Activated CD8-positive, alpha-beta T cell treated with anti-CD3 and anti-CD28 coated beads, Interleukin-2, amount 10 ng/mL, durations not matched to agents 7 days and 5 days (primary cell): ENCODE results near the gene HTRA3. TPM values are rescaled to one million over a fixed set of nuclear protein-coding genes. Genes with fewer than 3 reads are reported as not detected.

Experiments used
- ATAC-seq: fragments of 150-1000 bp; cut with Tn5 transposase; one replicate; pipeline ENCODE4 v1.10.0; 2021; ENCODE audit warnings: moderate library complexity
- CTCF ChIA-PET: fragments of 350-600 bp; sonication (Branson Sonifier 250); formaldehyde crosslinking; loops from one replicate; lab custom pipeline; 2021; ENCODE audit warnings: antibody characterized with exemption; lab: Charles Lee
- POLR2A ChIA-PET: fragments of 350-600 bp; sonication (Branson Sonifier 250); formaldehyde crosslinking; loops from one replicate; lab custom pipeline; 2021; ENCODE audit warnings: antibody characterized with exemption; lab: Charles Lee
- DNase-seq: peaks from one replicate; pipeline ENCODE4 v3.0.0-alpha.2; 2020
- H3K27ac Mint-ChIP-seq: one replicate; pipeline ENCODE4 v1.8.0; 2021; ENCODE audit warnings: mild to moderate bottlenecking, mixed read lengths
- H3K27me3 Mint-ChIP-seq: one replicate; pipeline ENCODE4 v1.8.0; 2021; ENCODE audit warnings: low read depth, mixed read lengths
- H3K36me3 Mint-ChIP-seq: one replicate; pipeline ENCODE4 v1.8.0; 2021; ENCODE audit warnings: low read depth, mixed read lengths
- H3K4me1 Mint-ChIP-seq: one replicate; pipeline ENCODE4 v1.8.0; 2021; ENCODE audit warnings: low read depth, mixed read lengths
- H3K4me3 Mint-ChIP-seq: one replicate; pipeline ENCODE4 v1.8.0; 2021; ENCODE audit warnings: mild to moderate bottlenecking, mixed read lengths
- H3K9me3 Mint-ChIP-seq: one replicate; pipeline ENCODE4 v1.8.0; 2022; ENCODE audit warnings: mixed read lengths; ENCODE audit not compliant: insufficient read depth
- total RNA-seq, 2 experiments: library from RNA; stranded (reverse); gene quantifications; one replicate each; pipeline ENCODE4 v1.2.3, GENCODE V29; 2021

Gene HTRA3
- total RNA-seq, 2 experiments from 2014 or later: not detected

GRCh38 chr4:8289151-8289750, 19.7 kb downstream of the HTRA3 start:
- DNase-seq: no peak
- Mint-ChIP-seq H3K27me3 (no peaks in the 10 kb centered on the region), H3K27ac (no peak overlapping the region), H3K9me3 (no peaks in the 10 kb centered on the region), H3K36me3 (no peaks in the 10 kb centered on the region), H3K4me3 (no peak overlapping the region), H3K4me1 (no peaks in the 10 kb centered on the region)
- ChIA-PET CTCF (no interaction called here), POLR2A (no interaction called here)
- ATAC-seq: no peak

- H3K4me3 Mint-ChIP-seq: no peak overlapping the region
- no peaks in the 10 kb centered on the region for H3K36me3 Mint-ChIP-seq
- no peaks in the 10 kb centered on the region for H3K27me3 Mint-ChIP-seq
- ChIA-PET CTCF (no interaction called here), POLR2A (no interaction called here)
- no peaks in the 10 kb centered on the region for H3K9me3 Mint-ChIP-seq
- ATAC-seq (no peak), DNase-seq (no peak)
- no peaks in the 10 kb centered on the region for H3K4me1 Mint-ChIP-seq
- no peak overlapping the region for H3K27ac Mint-ChIP-seq
Observed at GRCh38 chr4:8289956-8290700, 20.6 kb downstream of the HTRA3 start.

GRCh38 chr4:8290701-8290970, 21.1 kb downstream of the HTRA3 start:
- no peaks in the 10 kb centered on the region for H3K36me3 Mint-ChIP-seq
- no peaks in the 10 kb centered on the region for H3K27me3 Mint-ChIP-seq
- ChIA-PET POLR2A (no interaction called here), CTCF (no interaction called here)
- H3K4me3 Mint-ChIP-seq: no peak overlapping the region
- H3K4me1 Mint-ChIP-seq: no peaks in the 10 kb centered on the region
- ATAC-seq (no peak), DNase-seq (no peak)
- H3K9me3 Mint-ChIP-seq: no peaks in the 10 kb centered on the region
- H3K27ac Mint-ChIP-seq: no peak overlapping the region

- Mint-ChIP-seq H3K9me3 (no peaks in the 10 kb centered on the region), H3K4me3 (no peak overlapping the region), H3K27ac (no peak overlapping the region), H3K36me3 (no peaks in the 10 kb centered on the region), H3K27me3 (no peaks in the 10 kb centered on the region), H3K4me1 (no peaks in the 10 kb centered on the region)
- ChIA-PET POLR2A (interaction anchor here (1.1 kb wide), 1 partner anchor 58 kb away, joined by 3 read pairs; no protein-coding TSS in a partner anchor), CTCF (no interaction called here)
- DNase-seq: no peak
- ATAC-seq: no peak
Observed at GRCh38 chr4:8291036-8291682, 21.6 kb downstream of the HTRA3 start.

- H3K36me3 Mint-ChIP-seq: no peaks in the 10 kb centered on the region
- H3K4me1 Mint-ChIP-seq: no peaks in the 10 kb centered on the region
- ATAC-seq (no peak), DNase-seq (no peak)
- H3K27me3 Mint-ChIP-seq: no peaks in the 10 kb centered on the region
- ChIA-PET POLR2A (interaction anchor here (1.1 kb wide), 1 partner anchor 59 kb away, joined by 3 read pairs; no protein-coding TSS in a partner anchor), CTCF (no interaction called here)
- H3K27ac Mint-ChIP-seq: no peak overlapping the region
- H3K4me3 Mint-ChIP-seq: no peak overlapping the region
- no peaks in the 10 kb centered on the region for H3K9me3 Mint-ChIP-seq
Observed at GRCh38 chr4:8291701-8292477, 22.3 kb downstream of the HTRA3 start.

GRCh38 chr4:8292478-8293107, 23.0 kb downstream of the HTRA3 start:
- H3K36me3 Mint-ChIP-seq: no peaks in the 10 kb centered on the region
- ChIA-PET POLR2A (no interaction called here), CTCF (no interaction called here)
- H3K27me3 Mint-ChIP-seq: no peaks in the 10 kb centered on the region
- H3K27ac Mint-ChIP-seq: no peak overlapping the region
- H3K9me3 Mint-ChIP-seq: no peaks in the 10 kb centered on the region
- no peak for ATAC-seq
- no peak overlapping the region for H3K4me3 Mint-ChIP-seq
- H3K4me1 Mint-ChIP-seq: no peaks in the 10 kb centered on the region
- no peak for DNase-seq

- Mint-ChIP-seq H3K27ac (no peak overlapping the region), H3K9me3 (no peaks in the 10 kb centered on the region), H3K4me3 (no peak overlapping the region), H3K27me3 (no peaks in the 10 kb centered on the region), H3K4me1 (no peaks in the 10 kb centered on the region), H3K36me3 (no peaks in the 10 kb centered on the region)
- CTCF ChIA-PET: no interaction called here
- DNase-seq (no peak), ATAC-seq (no peak)
- POLR2A ChIA-PET: no interaction called here
Observed at GRCh38 chr4:8293131-8293975, 23.8 kb downstream of the HTRA3 start.

- H3K27ac Mint-ChIP-seq: no peak overlapping the region
Observed at GRCh38 chr4:8294036-8294435, 24.5 kb downstream of the HTRA3 start.

GRCh38 chr4:8294775-8295174, 25.2 kb downstream of the HTRA3 start:
- ChIA-PET POLR2A (no interaction called here), CTCF (no interaction called here)
- no peak overlapping the region for H3K27ac Mint-ChIP-seq
- no peak for ATAC-seq
- H3K4me3 Mint-ChIP-seq: no peak overlapping the region
- no peaks in the 10 kb centered on the region for H3K27me3 Mint-ChIP-seq
- H3K36me3 Mint-ChIP-seq: no peaks in the 10 kb centered on the region
- no peaks in the 10 kb centered on the region for H3K9me3 Mint-ChIP-seq
- no peak for DNase-seq
- no peaks in the 10 kb centered on the region for H3K4me1 Mint-ChIP-seq

More at GRCh38 chr4:8294036-8294435, 24.5 kb downstream of the HTRA3 start:
- ATAC-seq (no peak), DNase-seq (no peak)
- Mint-ChIP-seq H3K4me3 (no peak overlapping the region), H3K9me3 (no peaks in the 10 kb centered on the region), H3K27me3 (no peaks in the 10 kb centered on the region), H3K4me1 (no peaks in the 10 kb centered on the region), H3K36me3 (no peaks in the 10 kb centered on the region)
- ChIA-PET POLR2A (no interaction called here), CTCF (no interaction called here)

- ATAC-seq: no peak
Observed at GRCh38 chr4:8295471-8295870, 25.9 kb downstream of the HTRA3 start.

GRCh38 chr4:8296491-8296890, 26.9 kb downstream of the HTRA3 start:
- ChIA-PET POLR2A (no interaction called here), CTCF (interaction anchor here (1.4 kb wide), 1 partner anchor 29 kb away, joined by 4 read pairs; no protein-coding TSS in a partner anchor)
- ATAC-seq: no peak
- H3K27me3 Mint-ChIP-seq: peaks cover 2% of the 10 kb centered on the region
- no peaks in the 10 kb centered on the region for H3K36me3 Mint-ChIP-seq
- DNase-seq: no peak
- no peaks in the 10 kb centered on the region for H3K9me3 Mint-ChIP-seq
- H3K4me3 Mint-ChIP-seq: no peak overlapping the region
- no peak overlapping the region for H3K27ac Mint-ChIP-seq
- H3K4me1 Mint-ChIP-seq: no peaks in the 10 kb centered on the region

More at GRCh38 chr4:8295471-8295870, 25.9 kb downstream of the HTRA3 start:
- no peak for DNase-seq
- no peaks in the 10 kb centered on the region for H3K27me3 Mint-ChIP-seq
- no peaks in the 10 kb centered on the region for H3K36me3 Mint-ChIP-seq
- POLR2A ChIA-PET: no interaction called here
- no peaks in the 10 kb centered on the region for H3K9me3 Mint-ChIP-seq
- CTCF ChIA-PET: no interaction called here
- no peak overlapping the region for H3K4me3 Mint-ChIP-seq
- H3K4me1 Mint-ChIP-seq: no peaks in the 10 kb centered on the region
- H3K27ac Mint-ChIP-seq: no peak overlapping the region
